ENCODE measurements around the gene PTPN3. TPM values are rescaled to one million over a fixed set of nuclear protein-coding genes. Genes with fewer than 3 reads are reported as not detected.

The PTPN3 gene
- total RNA-seq, 2 experiments from 2014 or later, result not detected

GRCh38 chr9:109449036-109449798, 48.9 kb downstream of the PTPN3 start:
- intact Hi-C loops (cut with micrococcal nuclease; ENCODE audit: unreplicated experiment), result no loop called here
- no peaks in the 10 kb centered on the region for H3K9me3 ChIP-seq (ENCODE audit: low read length)
- H3K4me1 ChIP-seq (ENCODE audit: insufficient read depth, low read length, poor library complexity, severe bottlenecking), result no peaks in the 10 kb centered on the region
- BruUV-seq (replicated peaks), result no TSS peak
- H3K9me2 ChIP-seq (ENCODE audit: insufficient read depth, low read length), result no peaks in the 10 kb centered on the region
- DNase-seq (ENCODE audit: low spot score), result no peak
- ChIA-PET CTCF (ENCODE audit: unreplicated experiment) (no interaction called here), POLR2A (interaction anchor here (0.5 kb wide), 1 partner anchor 976 kb away, joined by 3 read pairs; no protein-coding TSS in a partner anchor)
- H2AFZ ChIP-seq (ENCODE audit: low read length), result no peak overlapping the region
- H4K20me1 ChIP-seq (ENCODE audit: insufficient read depth, low read length), result no peaks in the 10 kb centered on the region
- H3K4me2 ChIP-seq (ENCODE audit: low read length), result no peak overlapping the region
- no peak overlapping the region for H3K4me3 ChIP-seq (ENCODE audit: low read depth, low read length, poor library complexity, severe bottlenecking)
- H3K27ac ChIP-seq (ENCODE audit: low read depth, low read length, poor library complexity, severe bottlenecking), result no peak overlapping the region
- H3K79me2 ChIP-seq (ENCODE audit: insufficient read depth, low read depth, low read length), result no peaks in the 10 kb centered on the region
- TF ChIP-seq EZH2phosphoT487 (IDR thresholded peaks at IDR 0.05; ENCODE audit: borderline replicate concordance, low read depth, low read length) (no peak), CTCF (conservative IDR thresholded peaks at IDR 0.05; ENCODE audit: low read length) (no peak)
- H3K36me3 ChIP-seq (ENCODE audit: insufficient read depth, low read length), result no peaks in the 10 kb centered on the region

GRCh38 chr9:109448223-109448622, 49.9 kb downstream of the PTPN3 start:
- no TSS peak for BruUV-seq (replicated peaks)
- H2AFZ ChIP-seq (ENCODE audit: low read length), result no peak overlapping the region
- H3K79me2 ChIP-seq (ENCODE audit: insufficient read depth, low read depth, low read length), result no peaks in the 10 kb centered on the region
- POLR2A ChIA-PET, result no interaction called here
- H3K27ac ChIP-seq (ENCODE audit: low read depth, low read length, poor library complexity, severe bottlenecking), result no peak overlapping the region
- intact Hi-C loops (cut with micrococcal nuclease; ENCODE audit: unreplicated experiment), result no loop called here
- no peaks in the 10 kb centered on the region for H3K9me2 ChIP-seq (ENCODE audit: insufficient read depth, low read length)
- no peaks in the 10 kb centered on the region for H3K36me3 ChIP-seq (ENCODE audit: insufficient read depth, low read length)
- no peaks in the 10 kb centered on the region for H3K4me1 ChIP-seq (ENCODE audit: insufficient read depth, low read length, poor library complexity, severe bottlenecking)
- DNase-seq (ENCODE audit: low spot score), result no peak
- no peak overlapping the region for H3K4me3 ChIP-seq (ENCODE audit: low read depth, low read length, poor library complexity, severe bottlenecking)
- no peaks in the 10 kb centered on the region for H4K20me1 ChIP-seq (ENCODE audit: insufficient read depth, low read length)
- CTCF ChIA-PET (ENCODE audit: unreplicated experiment), result no interaction called here
- H3K9me3 ChIP-seq (ENCODE audit: low read length), result no peaks in the 10 kb centered on the region
- TF ChIP-seq EZH2phosphoT487 (IDR thresholded peaks at IDR 0.05; ENCODE audit: borderline replicate concordance, low read depth, low read length) (no peak), CTCF (conservative IDR thresholded peaks at IDR 0.05; ENCODE audit: low read length) (no peak)
- no peak overlapping the region for H3K4me2 ChIP-seq (ENCODE audit: low read length)

- Histone ChIP-seq H3K9me3 (ENCODE audit: low read length) (no peaks in the 10 kb centered on the region), H3K79me2 (ENCODE audit: insufficient read depth, low read depth, low read length) (no peaks in the 10 kb centered on the region), H3K4me2 (ENCODE audit: low read length) (no peak overlapping the region), H3K36me3 (ENCODE audit: insufficient read depth, low read length) (no peaks in the 10 kb centered on the region), H3K4me3 (ENCODE audit: low read depth, low read length, poor library complexity, severe bottlenecking) (no peak overlapping the region), H3K27ac (ENCODE audit: low read depth, low read length, poor library complexity, severe bottlenecking) (no peak overlapping the region), H3K9me2 (ENCODE audit: insufficient read depth, low read length) (no peaks in the 10 kb centered on the region), H4K20me1 (ENCODE audit: insufficient read depth, low read length) (no peaks in the 10 kb centered on the region), H3K4me1 (ENCODE audit: insufficient read depth, low read length, poor library complexity, severe bottlenecking) (no peaks in the 10 kb centered on the region), H2AFZ (ENCODE audit: low read length) (no peak overlapping the region)
- POLR2A ChIA-PET, result no interaction called here
- no peak for DNase-seq (ENCODE audit: low spot score)
- TF ChIP-seq EZH2phosphoT487 (IDR thresholded peaks at IDR 0.05; ENCODE audit: borderline replicate concordance, low read depth, low read length), result no peak
- no peak for TF ChIP-seq CTCF (conservative IDR thresholded peaks at IDR 0.05; ENCODE audit: low read length)
- CTCF ChIA-PET (ENCODE audit: unreplicated experiment), result no interaction called here
- BruUV-seq (replicated peaks), result no TSS peak
- intact Hi-C loops (cut with micrococcal nuclease; ENCODE audit: unreplicated experiment), result no loop called here
These were observed 50.6 kb downstream of the PTPN3 start for GRCh38 chr9:109447329-109448076.
